GM12872 (cell line): ENCODE results near the gene PDZD11.

ENCODE experiments used
- CTCF ChIP-seq: IDR thresholded peaks from 3 replicates; pipeline ENCODE4 v1.5.1; 2011; ENCODE audit warnings: low read depth, mild to moderate bottlenecking, low read length, moderate library complexity; ENCODE audit not compliant: insufficient read depth

Gene PDZD11

GRCh38 chrX:70289793-70290770 lies at the start of gene PDZD11, which contains the start of gene KIF4A:
Gene PDZD11 (minus strand): TSS chrX:70289927. CDS start chrX:70289341, 586 bp downstream.
Gene KIF4A (plus strand): TSS chrX:70290104. CDS start chrX:70290459, 355 bp downstream.
- TF ChIP-seq CTCF = no peak

- no peak for TF ChIP-seq CTCF
These were observed 48.6 kb upstream of the PDZD11 start for GRCh38 chrX:70338290-70338689.

- TF ChIP-seq CTCF = no peak
These were observed 47.0 kb upstream of the PDZD11 start for GRCh38 chrX:70336767-70337166.

GRCh38 chrX:70332600-70332999 lies 42.9 kb upstream of the PDZD11 start:
- peak; percentile 29; the same call in 1 of the 3 replicates for TF ChIP-seq CTCF

- TF ChIP-seq CTCF = no peak
These were observed 41.4 kb upstream of the PDZD11 start for GRCh38 chrX:70331161-70331560.

- TF ChIP-seq CTCF = no peak
These were observed 34.6 kb upstream of the PDZD11 start for GRCh38 chrX:70324326-70324725.

GRCh38 chrX:70322784-70323183 lies 33.1 kb upstream of the PDZD11 start:
- no peak for TF ChIP-seq CTCF
